Mesodermal cell (in vitro differentiated cells): ENCODE measurements around the gene C1orf210. TPM values are rescaled to one million over a fixed set of nuclear protein-coding genes. Genes with fewer than 3 reads are reported as not detected.

Experiments
- H3K27ac ChIP-seq: 2 replicates; pipeline ENCODE4 v1.7.0; 2013; ENCODE audit warnings: mild to moderate bottlenecking, low read depth, low read length, moderate library complexity; ENCODE audit not compliant: severe bottlenecking
- H3K36me3 ChIP-seq: 2 replicates; pipeline ENCODE4 v1.7.1; 2013; ENCODE audit warnings: mild to moderate bottlenecking, low read length, moderate library complexity; ENCODE audit not compliant: control insufficient read depth, insufficient read depth
- H3K4me1 ChIP-seq: one replicate; pipeline ENCODE4 v1.7.1; 2013; ENCODE audit warnings: mild to moderate bottlenecking, low read length; ENCODE audit not compliant: insufficient read depth, control insufficient read depth, poor library complexity, severe bottlenecking
- H3K4me3 ChIP-seq: 2 replicates; pipeline ENCODE4 v1.7.0; 2013; ENCODE audit warnings: low read length, control low read depth, mild to moderate bottlenecking; ENCODE audit not compliant: insufficient read depth, poor library complexity, severe bottlenecking; ENCODE audit errors: extremely low read depth
- H3K9me3 ChIP-seq: 2 replicates; pipeline ENCODE4 v1.7.1; 2013; ENCODE audit warnings: mild to moderate bottlenecking, low read length, moderate library complexity; ENCODE audit not compliant: control insufficient read depth
- WGBS, 2 experiments: methylation state at CpG; one replicate each; pipeline ENCODE4 v1.1.5; 2013; ENCODE audit warnings: missing lambda C conversion rate in 2 of 2; ENCODE audit not compliant: insufficient coverage in 2 of 2; 5-methylcytosine and 5-hydroxymethylcytosine counted together
- polyA plus RNA-seq, 2 experiments: library from polyadenylated mRNA; stranded (reverse); fragments of 50-300 nt; gene quantifications; one replicate each; pipeline ENCODE4 v1.2.3, GENCODE V29; 2013

C1orf210 gene
- not detected for polyA plus RNA-seq (2013, experiment 1 of 2)
- not detected for polyA plus RNA-seq (2013, experiment 2 of 2)

- Histone ChIP-seq H3K27ac (no peak within 1 kb of the TSS), H3K9me3 (no peaks in the 10 kb centered on the region), H3K4me1 (no peaks in the 10 kb centered on the region), H3K36me3 (no peaks in the 10 kb centered on the region), H3K4me3 (no peak within 1 kb of the TSS)
- 47 to 60% methylated on average over 13 to 16 of the region's 19 CpGs for WGBS, 2 experiments
These were observed at the start of gene C1orf210 for GRCh38 chr1:43285269-43285990. Gene C1orf210 (minus strand): TSS chr1:43285581. CDS start chr1:43283270, 2,311 bp downstream.

GRCh38 chr1:43334453-43335205 is 49.2 kb upstream of the C1orf210 start:
- Histone ChIP-seq H3K27ac (no peak overlapping the region), H3K9me3 (no peaks in the 10 kb centered on the region), H3K4me1 (peaks cover 13% of the 10 kb centered on the region), H3K4me3 (no peak overlapping the region), H3K36me3 (no peaks in the 10 kb centered on the region)
- 88 to 91% methylated on average over 7 of the region's 7 CpGs for WGBS, 2 experiments

DNA sequence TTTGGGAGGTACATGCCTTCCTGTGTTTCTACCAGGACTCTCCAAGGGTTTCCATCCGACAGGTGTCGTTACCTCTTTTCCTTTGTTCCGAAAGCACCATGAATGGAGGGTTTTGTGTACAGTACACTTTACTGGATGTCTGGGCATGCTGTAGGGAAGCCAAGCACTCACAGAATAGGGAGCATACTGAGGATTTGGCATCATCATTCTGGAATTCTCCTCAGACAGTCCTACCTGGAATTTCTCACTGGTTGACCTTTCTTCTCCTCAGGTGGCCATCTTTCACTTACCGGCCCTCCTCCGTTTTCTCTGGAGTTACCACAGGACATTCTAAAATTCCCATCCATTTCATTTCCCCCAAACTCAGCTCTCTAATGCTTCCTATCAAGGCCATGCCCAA is 46.3 kb upstream of the C1orf210 start:
- Histone ChIP-seq H3K9me3 (peaks cover 15% of the 10 kb centered on the region), H3K36me3 (no peaks in the 10 kb centered on the region), H3K4me3 (no peak overlapping the region), H3K27ac (no peak overlapping the region), H3K4me1 (peaks cover 13% of the 10 kb centered on the region)
- 92 to 100% methylated on average over 4 to 5 of the region's 5 CpGs for WGBS, 2 experiments

DNA sequence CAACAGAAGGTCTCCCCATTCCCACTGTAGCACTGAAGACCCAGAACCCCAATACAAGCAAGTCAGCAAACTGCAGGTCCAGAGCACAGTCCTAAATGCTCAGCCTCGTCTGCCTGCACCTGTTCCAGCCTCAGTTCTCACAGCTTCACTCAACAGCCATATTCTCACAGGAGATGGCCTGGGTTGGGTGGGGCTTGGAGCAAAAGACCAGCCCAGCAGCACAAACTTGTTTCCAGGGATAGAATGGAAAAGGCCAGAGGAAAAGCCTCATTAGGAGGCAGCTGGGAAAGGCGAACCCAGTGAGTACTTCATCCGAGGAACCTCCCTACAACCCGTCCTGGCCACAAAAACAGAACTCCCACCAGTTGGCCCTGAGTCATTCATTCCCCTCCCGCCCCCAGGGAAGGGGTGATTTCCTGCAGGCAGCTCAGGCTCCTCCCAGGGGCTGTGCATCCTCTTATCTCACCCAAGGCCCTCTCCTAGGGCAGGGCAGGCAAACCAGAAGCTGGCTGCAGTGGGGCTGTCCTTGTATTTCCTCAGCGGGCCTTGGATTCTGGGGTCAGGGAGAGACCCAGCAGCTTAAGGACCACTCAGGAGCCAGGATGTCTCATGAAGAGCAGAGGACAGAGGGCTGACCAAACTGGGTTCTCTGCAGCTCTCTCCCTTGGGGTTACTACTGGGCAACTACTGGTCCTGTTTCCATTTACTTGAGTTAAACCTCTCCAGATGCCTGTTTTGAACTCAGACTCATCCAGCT is 44.8 kb upstream of the C1orf210 start:
- no peaks in the 10 kb centered on the region for H3K36me3 ChIP-seq
- peak overlapping the region; percentile 63 for H3K27ac ChIP-seq
- peaks cover 13% of the 10 kb centered on the region for H3K4me1 ChIP-seq
- no peak overlapping the region for H3K4me3 ChIP-seq
- peaks cover 21% of the 10 kb centered on the region for H3K9me3 ChIP-seq
- whole genome bisulfite sequencing, 2 experiments = 43 to 56% methylated on average over 2 to 3 of the region's 6 CpGs

- Histone ChIP-seq H3K4me3 (no peak overlapping the region), H3K4me1 (peaks cover 13% of the 10 kb centered on the region), H3K36me3 (peaks cover 4% of the 10 kb centered on the region), H3K27ac (no peak overlapping the region), H3K9me3 (peaks cover 21% of the 10 kb centered on the region)
- no CpG with 5 or more reads among the region's 1 CpG for WGBS, 2 experiments
These were observed 42.3 kb upstream of the C1orf210 start for GRCh38 chr1:43327549-43328292.

GRCh38 chr1:43325381-43325780 is 40.0 kb upstream of the C1orf210 start:
- H3K4me1 ChIP-seq = peaks cover 12% of the 10 kb centered on the region
- H3K9me3 ChIP-seq = peaks cover 21% of the 10 kb centered on the region

GRCh38 chr1:43324810-43325209 is 39.4 kb upstream of the C1orf210 start:
- H3K27ac ChIP-seq = no peak overlapping the region
- H3K36me3 ChIP-seq = peaks cover 11% of the 10 kb centered on the region
- peaks cover 21% of the 10 kb centered on the region for H3K9me3 ChIP-seq
- H3K4me1 ChIP-seq = peaks cover 6% of the 10 kb centered on the region
- WGBS, 2 experiments = 95 to 100% methylated on average over 1 of the region's 1 CpG
- no peak overlapping the region for H3K4me3 ChIP-seq

More at GRCh38 chr1:43325381-43325780, 40.0 kb upstream of the C1orf210 start:
- no peak overlapping the region for H3K4me3 ChIP-seq
- H3K27ac ChIP-seq = no peak overlapping the region
- peaks cover 11% of the 10 kb centered on the region for H3K36me3 ChIP-seq

DNA sequence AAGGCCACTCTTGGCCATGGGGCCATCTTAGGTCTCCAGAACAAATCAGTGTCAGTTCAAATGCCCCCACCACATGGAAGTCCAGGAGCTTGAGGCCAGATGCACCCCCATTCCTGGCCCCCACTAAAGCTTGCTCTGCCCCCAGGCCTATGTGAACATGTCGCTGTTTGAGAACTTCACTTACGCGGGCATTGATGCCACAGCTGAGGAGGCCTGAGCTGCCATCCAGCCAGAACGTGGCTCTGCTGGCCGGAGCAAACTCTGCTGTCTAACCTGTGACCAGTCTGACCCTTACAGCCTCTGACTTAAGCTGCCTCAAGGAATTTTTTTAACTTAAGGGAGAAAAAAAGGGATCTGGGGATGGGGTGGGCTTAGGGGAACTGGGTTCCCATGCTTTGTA is 37.1 kb upstream of the C1orf210 start:
- Histone ChIP-seq H3K4me1 (peaks cover 5% of the 10 kb centered on the region), H3K4me3 (no peak overlapping the region)
- WGBS, 2 experiments = 100% methylated on average over 2 to 5 of the region's 5 CpGs

DNA sequence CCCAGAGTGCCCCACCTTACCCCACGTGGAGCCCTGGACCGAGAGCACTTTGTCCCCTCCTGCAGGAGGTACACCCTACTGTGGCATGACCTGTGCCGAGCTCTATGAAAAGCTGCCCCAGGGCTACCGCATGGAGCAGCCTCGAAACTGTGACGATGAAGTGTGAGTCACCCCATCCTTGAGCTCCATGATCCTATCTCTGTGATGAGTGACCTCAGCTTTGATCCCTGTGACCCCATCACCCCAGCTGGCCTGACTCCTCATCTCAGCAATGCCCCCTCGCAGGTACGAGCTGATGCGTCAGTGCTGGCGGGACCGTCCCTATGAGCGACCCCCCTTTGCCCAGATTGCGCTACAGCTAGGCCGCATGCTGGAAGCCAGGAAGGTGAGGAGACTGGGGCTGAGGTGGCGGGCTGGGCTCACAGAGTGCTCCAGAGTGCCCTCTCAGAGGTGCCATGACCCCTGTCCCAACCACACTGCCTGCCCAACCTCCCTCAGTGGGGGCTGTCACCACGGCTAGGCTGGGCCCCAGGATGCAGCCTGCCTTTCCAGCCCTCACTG is 36.0 kb upstream of the C1orf210 start:
- no peak overlapping the region for H3K4me3 ChIP-seq
- H3K27ac ChIP-seq = no peak overlapping the region
- WGBS, 2 experiments = 93 to 95% methylated on average over 5 to 16 of the region's 16 CpGs

More for the DNA sequence above, 37.1 kb upstream of the C1orf210 start:
- no peak overlapping the region for H3K27ac ChIP-seq
- H3K9me3 ChIP-seq = peaks cover 14% of the 10 kb centered on the region
- peaks cover 11% of the 10 kb centered on the region for H3K36me3 ChIP-seq

DNA sequence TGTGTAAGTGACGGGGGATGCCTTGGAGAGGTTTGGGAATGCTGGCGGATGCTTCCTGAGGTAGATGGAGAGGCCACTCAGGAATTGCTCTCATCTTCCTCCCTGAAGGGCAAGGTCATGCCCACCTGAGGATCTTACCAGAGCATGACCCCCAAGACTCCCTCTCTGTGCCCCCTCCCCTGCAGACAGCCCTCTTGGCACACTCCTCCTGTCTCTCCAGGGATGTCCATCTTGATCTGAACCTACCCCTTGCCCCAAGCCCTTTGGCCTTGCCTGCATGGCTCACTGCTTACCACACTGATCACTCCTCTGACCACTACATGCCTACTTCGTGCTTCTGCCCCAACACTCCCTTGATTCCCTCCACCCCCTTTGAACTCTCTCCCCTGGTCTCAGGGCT is 34.4 kb upstream of the C1orf210 start:
- 90 to 100% methylated on average over 1 to 2 of the region's 3 CpGs for WGBS, 2 experiments
- H3K4me1 ChIP-seq = peaks cover 5% of the 10 kb centered on the region
- H3K9me3 ChIP-seq = no peaks in the 10 kb centered on the region
- H3K36me3 ChIP-seq = peaks cover 11% of the 10 kb centered on the region
- no peak overlapping the region for H3K27ac ChIP-seq
- no peak overlapping the region for H3K4me3 ChIP-seq

More for the DNA sequence above, 36.0 kb upstream of the C1orf210 start:
- H3K36me3 ChIP-seq = peaks cover 11% of the 10 kb centered on the region
- H3K9me3 ChIP-seq = peaks cover 5% of the 10 kb centered on the region
- H3K4me1 ChIP-seq = peaks cover 5% of the 10 kb centered on the region
